GM12872 (cell line): ENCODE results near the gene AGAP1.

Experiments
- TF ChIP-seq, protein P1 (sequence below): IDR thresholded peaks from 3 replicates; pipeline ENCODE4 v1.5.1; 2011; ENCODE audit warnings: low read depth, mild to moderate bottlenecking, low read length, moderate library complexity; ENCODE audit not compliant: insufficient read depth

Gene AGAP1

GRCh38 chr2:235996419-235996818, 502.6 kb downstream of the AGAP1 start:
- TF ChIP-seq, protein P1, sequence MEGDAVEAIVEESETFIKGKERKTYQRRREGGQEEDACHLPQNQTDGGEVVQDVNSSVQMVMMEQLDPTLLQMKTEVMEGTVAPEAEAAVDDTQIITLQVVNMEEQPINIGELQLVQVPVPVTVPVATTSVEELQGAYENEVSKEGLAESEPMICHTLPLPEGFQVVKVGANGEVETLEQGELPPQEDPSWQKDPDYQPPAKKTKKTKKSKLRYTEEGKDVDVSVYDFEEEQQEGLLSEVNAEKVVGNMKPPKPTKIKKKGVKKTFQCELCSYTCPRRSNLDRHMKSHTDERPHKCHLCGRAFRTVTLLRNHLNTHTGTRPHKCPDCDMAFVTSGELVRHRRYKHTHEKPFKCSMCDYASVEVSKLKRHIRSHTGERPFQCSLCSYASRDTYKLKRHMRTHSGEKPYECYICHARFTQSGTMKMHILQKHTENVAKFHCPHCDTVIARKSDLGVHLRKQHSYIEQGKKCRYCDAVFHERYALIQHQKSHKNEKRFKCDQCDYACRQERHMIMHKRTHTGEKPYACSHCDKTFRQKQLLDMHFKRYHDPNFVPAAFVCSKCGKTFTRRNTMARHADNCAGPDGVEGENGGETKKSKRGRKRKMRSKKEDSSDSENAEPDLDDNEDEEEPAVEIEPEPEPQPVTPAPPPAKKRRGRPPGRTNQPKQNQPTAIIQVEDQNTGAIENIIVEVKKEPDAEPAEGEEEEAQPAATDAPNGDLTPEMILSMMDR: no peak

DNA sequence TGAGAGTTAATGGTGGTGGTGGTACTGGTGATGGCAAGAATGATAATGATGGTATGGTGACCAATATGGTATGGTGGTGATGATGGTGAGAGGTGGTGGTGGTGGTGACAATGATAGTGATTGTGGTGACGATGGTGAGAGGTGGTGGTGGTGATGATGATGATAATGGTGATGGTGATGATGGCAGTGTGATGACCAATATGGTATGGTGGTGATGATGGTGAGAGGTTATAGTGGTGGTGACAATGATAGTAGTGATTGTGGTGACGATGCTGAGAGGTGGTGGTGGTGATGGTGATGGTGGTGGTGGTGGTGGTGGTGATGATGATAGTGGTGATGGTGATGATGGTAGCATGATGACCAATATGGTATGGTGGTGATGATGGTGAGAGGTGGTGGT, 505.2 kb downstream of the AGAP1 start:
- TF ChIP-seq, protein P1: no peak

GRCh38 chr2:236001166-236001828, 507.5 kb downstream of the AGAP1 start:
- TF ChIP-seq, protein P1: no peak

- TF ChIP-seq, protein P1: no peak
These were observed 508.0 kb downstream of the AGAP1 start for GRCh38 chr2:236001854-236002253.

GRCh38 chr2:236008006-236008405, 514.2 kb downstream of the AGAP1 start:
- TF ChIP-seq, protein P1: no peak

DNA sequence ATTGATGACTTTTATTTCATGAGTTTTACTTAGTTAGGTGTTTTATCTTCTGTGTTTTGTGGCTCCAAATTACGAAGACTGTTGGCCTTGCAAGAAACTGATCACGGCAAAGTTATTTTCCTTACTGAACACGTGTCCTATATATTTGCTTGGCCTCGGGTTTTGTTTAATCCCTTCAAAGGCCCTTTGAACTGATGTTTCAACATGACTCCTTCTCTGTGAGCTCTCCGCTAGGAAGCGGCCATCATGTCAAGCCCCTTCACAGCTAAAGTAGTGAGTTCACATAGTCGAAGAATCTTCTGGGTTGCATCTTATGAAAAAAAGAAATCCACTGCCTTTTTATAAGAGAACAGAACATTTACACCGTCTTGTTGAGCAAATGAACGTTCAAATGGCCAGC, 515.0 kb downstream of the AGAP1 start:
- TF ChIP-seq, protein P1: no peak

- TF ChIP-seq, protein P1: no peak
These were observed 517.3 kb downstream of the AGAP1 start for GRCh38 chr2:236010920-236011685.
